Measurements from ENCODE around the gene ITPR2.
A peak's percentile ranks its signal among the peaks of the same experiment; 100 is the strongest.

ITPR2 gene

DNA sequence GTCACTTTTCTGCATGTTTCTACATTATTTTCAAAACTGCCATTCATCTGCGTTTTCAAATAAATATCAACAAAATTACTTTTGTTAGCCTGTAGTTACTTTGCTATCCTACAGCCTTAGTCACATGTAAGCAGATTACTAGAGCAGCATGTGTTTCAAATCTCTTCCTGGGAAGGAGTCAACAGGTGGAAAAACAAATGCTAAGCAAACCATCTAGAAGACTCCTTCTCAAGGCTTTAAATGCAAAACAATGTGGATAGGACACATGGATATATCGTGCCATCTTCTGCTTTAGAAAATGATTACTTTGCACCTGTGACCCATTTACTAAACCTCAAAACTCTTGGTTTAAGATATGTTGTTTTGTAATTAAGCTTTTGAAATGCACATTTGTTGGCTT is 528.7 kb downstream of the ITPR2 start:
- no peak for DNase-seq
- H3K9me3 ChIP-seq = no peaks in the 10 kb centered on the region
- no peaks in the 10 kb centered on the region for H3K27me3 ChIP-seq
- H3K27ac ChIP-seq = no peak overlapping the region
- peaks cover 0 to 6% (median 2%) of the 10 kb centered on the region in 4 donors for H3K4me1 ChIP-seq
- no peak overlapping the region for H3K4me3 ChIP-seq
- TF ChIP-seq, protein P1, sequence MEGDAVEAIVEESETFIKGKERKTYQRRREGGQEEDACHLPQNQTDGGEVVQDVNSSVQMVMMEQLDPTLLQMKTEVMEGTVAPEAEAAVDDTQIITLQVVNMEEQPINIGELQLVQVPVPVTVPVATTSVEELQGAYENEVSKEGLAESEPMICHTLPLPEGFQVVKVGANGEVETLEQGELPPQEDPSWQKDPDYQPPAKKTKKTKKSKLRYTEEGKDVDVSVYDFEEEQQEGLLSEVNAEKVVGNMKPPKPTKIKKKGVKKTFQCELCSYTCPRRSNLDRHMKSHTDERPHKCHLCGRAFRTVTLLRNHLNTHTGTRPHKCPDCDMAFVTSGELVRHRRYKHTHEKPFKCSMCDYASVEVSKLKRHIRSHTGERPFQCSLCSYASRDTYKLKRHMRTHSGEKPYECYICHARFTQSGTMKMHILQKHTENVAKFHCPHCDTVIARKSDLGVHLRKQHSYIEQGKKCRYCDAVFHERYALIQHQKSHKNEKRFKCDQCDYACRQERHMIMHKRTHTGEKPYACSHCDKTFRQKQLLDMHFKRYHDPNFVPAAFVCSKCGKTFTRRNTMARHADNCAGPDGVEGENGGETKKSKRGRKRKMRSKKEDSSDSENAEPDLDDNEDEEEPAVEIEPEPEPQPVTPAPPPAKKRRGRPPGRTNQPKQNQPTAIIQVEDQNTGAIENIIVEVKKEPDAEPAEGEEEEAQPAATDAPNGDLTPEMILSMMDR (IDR thresholded peaks at IDR 0.05) = no peak
- no peaks in the 10 kb centered on the region for H3K36me3 ChIP-seq
- intact Hi-C loops (cut with DNase I; ENCODE audit: low total_unique reads) = no loop called here

DNA sequence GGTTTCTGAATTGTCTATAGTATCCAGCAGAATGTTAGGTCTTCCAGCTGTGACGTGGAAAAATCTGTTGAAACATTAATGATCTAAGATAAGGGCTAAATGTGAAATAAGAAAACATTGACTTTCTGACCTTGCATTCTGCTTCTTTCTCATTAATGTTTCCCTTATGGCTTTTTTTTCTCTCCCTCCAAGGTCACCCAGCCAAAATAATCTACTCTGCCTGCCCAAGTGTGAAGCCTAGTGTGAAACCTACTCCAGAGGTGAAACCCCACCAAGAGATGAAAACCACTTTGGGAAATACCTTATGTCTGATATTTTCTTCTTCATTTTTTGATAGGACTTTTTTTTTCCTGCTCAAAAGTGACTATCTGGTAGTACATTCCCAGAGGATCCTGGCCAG is 529.6 kb downstream of the ITPR2 start:
- H3K4me3 ChIP-seq = no peak overlapping the region
- TF ChIP-seq, protein P1 (IDR thresholded peaks at IDR 0.05) = no peak
- intact Hi-C loops (cut with DNase I; ENCODE audit: low total_unique reads) = no loop called here
- DNase-seq = no peak
- H3K9me3 ChIP-seq = no peaks in the 10 kb centered on the region
- no peaks in the 10 kb centered on the region for H3K27me3 ChIP-seq
- H3K27ac ChIP-seq = no peak overlapping the region
- H3K36me3 ChIP-seq = no peaks in the 10 kb centered on the region
- peaks cover 0 to 12% (median 8%) of the 10 kb centered on the region in 4 donors for H3K4me1 ChIP-seq

DNA sequence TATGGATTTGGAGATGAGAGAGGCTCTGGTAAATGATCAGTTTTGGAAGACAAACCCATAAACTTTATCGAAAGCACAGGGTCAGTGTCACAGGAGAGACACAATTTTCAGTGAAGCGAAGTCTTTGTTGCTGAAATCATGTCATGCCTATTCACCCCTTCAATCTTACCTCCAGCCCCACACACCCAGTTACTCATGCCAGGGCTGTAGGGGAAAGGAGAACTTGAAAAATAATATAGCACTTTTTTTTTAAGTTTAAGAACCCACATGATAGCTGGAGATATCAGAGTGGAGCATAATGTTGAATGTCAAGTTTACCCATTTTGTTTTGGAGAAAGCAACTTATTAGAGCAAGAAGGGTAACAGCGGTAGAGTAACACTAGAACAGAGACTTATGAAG is 530.2 kb downstream of the ITPR2 start:
- no peak for DNase-seq
- H3K27ac ChIP-seq = no peak overlapping the region
- TF ChIP-seq, protein P1 (IDR thresholded peaks at IDR 0.05) = no peak
- no peak overlapping the region for H3K4me3 ChIP-seq
- no peaks in the 10 kb centered on the region for H3K27me3 ChIP-seq
- H3K9me3 ChIP-seq = no peaks in the 10 kb centered on the region
- H3K4me1 ChIP-seq = peaks cover 0 to 18% (median 8%) of the 10 kb centered on the region in 4 donors
- H3K36me3 ChIP-seq = no peaks in the 10 kb centered on the region
- intact Hi-C loops (cut with DNase I; ENCODE audit: low total_unique reads) = no loop called here

DNA sequence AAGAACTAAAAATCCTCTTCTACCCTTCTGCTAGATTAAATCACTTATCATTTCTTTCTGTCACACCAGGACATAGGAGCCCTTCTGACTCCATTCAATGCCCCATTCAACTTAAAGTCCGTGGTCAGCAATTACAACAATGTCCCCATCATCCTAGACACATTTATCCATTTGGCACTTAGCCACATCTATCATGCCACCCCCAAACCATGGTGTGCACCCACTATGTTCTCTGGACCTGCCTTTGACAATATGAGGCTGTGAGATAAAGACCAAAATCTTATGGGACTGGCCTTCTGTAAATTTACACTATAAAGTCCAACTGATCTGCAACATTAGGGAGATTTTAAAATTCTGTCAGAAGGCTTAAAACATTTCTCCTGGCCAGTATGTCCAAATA is 533.2 kb downstream of the ITPR2 start:
- intact Hi-C loops (cut with DNase I; ENCODE audit: low total_unique reads) = loop anchor here (10.0 kb wide), 1 partner anchor 225 kb away; no protein-coding TSS in a partner anchor
- H3K36me3 ChIP-seq = no peaks in the 10 kb centered on the region
- no peaks in the 10 kb centered on the region for H3K9me3 ChIP-seq
- H3K4me3 ChIP-seq = no peak overlapping the region
- peak overlapping the region; percentile 66 to 76 for H3K27ac ChIP-seq
- peaks cover 0 to 19% (median 8%) of the 10 kb centered on the region in 4 donors for H3K4me1 ChIP-seq
- TF ChIP-seq, protein P1 (IDR thresholded peaks at IDR 0.05) = no peak
- DNase-seq = no peak
- no peaks in the 10 kb centered on the region for H3K27me3 ChIP-seq

DNA sequence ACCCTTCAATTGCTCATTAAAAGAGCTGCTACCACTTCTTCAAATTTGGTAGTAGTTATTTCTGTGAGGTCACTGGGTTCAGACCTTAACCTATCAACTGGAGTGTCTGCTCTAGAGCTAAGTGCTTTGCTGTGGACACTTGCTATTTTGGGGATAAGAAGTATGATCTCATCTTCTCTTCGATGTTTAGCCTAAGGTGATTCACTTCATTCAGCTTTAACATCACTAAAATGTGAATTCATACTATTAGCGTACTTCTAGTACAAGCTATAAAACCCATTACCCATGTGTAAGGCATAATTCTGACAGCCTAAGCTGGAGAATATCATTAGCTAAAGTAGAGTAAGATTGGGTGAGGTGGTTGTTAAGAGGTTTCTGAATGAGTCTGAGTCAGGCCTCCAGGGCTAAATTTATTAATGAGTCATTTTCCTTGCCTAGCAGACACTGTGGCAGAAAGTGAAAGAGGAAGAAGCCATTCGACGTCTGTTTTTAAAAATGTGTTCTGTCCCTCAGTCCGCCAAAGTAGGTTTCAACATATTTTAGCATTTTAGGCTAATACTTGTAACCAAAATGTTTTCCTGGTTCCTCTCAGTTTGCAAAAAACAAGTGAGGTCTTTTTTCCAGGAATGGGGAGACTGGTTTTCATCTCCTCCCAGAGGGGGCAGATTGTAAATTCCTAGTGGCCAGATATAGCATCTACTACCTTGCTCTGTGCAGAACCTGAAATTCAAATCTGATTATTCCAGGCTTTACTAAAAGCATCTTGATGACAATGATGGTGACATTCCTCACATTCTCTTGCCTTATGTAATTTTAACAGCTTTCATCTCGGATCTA is 534.0 kb downstream of the ITPR2 start:
- no peak for DNase-seq
- peaks cover 0 to 19% (median 8%) of the 10 kb centered on the region in 4 donors for H3K4me1 ChIP-seq
- no peaks in the 10 kb centered on the region for H3K9me3 ChIP-seq
- H3K27me3 ChIP-seq = no peaks in the 10 kb centered on the region
- TF ChIP-seq, protein P1 (IDR thresholded peaks at IDR 0.05) = peak in 1 of 2 experiments; percentile 49
- peak overlapping the region; percentile 66 to 76 for H3K27ac ChIP-seq
- H3K36me3 ChIP-seq = no peaks in the 10 kb centered on the region
- intact Hi-C loops (cut with DNase I; ENCODE audit: low total_unique reads) = loop anchor here (10.0 kb wide), 1 partner anchor 226 kb away; no protein-coding TSS in a partner anchor
- H3K4me3 ChIP-seq = peak overlapping the region; percentile 31 to 45

All from tibial artery (tissue), 4 donors.